Fibroblast of the aortic adventitia (primary cell): ENCODE measurements around the gene NR2E3. TPM values are rescaled to one million over a fixed set of nuclear protein-coding genes. Genes with fewer than 3 reads are reported as not detected.

Source experiments
- DNase-seq: peaks from one replicate; pipeline ENCODE4 v3.0.0-alpha.2; 2010; ENCODE audit warnings: low read depth
- H3K4me3 ChIP-seq: 2 replicates; pipeline ENCODE4 v1.5.1; 2011; ENCODE audit warnings: low read depth, mild to moderate bottlenecking, control low read depth, low read length, moderate library complexity
- total RNA-seq: library from RNA; depleted of rRNA; stranded (reverse); fragments of >200 nt; gene quantifications from 2 replicates; pipeline ENCODE4 v1.2.3, GENCODE V29; 2012; ENCODE audit warnings: low replicate concordance
- TF ChIP-seq, protein P1 (sequence below): IDR thresholded peaks from 2 replicates; pipeline ENCODE4 v1.5.1; 2011; ENCODE audit warnings: mild to moderate bottlenecking, low read length, control low read depth, inconsistent platforms; ENCODE audit not compliant: insufficient read depth

NR2E3 gene
- total RNA-seq, 1 donor, result 0.63 TPM

DNA sequence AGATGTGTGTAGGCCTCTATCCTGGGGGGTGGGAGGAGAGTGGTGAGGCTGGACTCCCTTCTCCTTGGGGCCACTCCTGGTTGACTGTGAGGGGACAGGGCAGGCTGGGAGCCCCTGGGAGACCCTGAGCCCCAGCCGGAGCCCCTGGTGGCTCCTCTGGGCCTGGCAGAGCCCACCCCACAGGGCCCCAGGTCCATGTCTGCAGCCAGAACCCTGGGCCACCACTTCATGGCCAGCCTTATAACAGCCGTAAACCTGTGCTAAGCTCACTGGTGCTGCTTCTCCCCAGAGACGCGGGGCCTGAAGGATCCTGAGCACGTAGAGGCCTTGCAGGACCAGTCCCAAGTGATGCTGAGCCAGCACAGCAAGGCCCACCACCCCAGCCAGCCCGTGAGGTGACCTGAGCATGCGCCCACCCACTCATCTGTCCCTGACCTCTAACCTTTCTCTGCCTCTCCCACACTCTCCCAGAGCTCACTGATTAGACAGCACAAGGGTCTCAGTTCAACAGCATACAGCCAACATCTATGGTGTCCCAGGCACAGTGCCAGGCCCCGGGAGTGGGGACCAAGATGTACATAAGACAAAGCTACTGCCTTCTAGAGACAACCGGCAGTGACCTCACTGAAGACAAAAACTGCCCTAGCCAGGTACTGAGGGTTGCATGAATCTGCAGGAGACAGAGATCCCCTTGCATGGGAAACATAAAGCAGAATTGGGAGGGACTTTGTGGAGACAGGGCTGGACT, 3.5 kb downstream of the NR2E3 start:
- H3K4me3 ChIP-seq, result no peak overlapping the region
- no peak for DNase-seq
- TF ChIP-seq, protein P1, sequence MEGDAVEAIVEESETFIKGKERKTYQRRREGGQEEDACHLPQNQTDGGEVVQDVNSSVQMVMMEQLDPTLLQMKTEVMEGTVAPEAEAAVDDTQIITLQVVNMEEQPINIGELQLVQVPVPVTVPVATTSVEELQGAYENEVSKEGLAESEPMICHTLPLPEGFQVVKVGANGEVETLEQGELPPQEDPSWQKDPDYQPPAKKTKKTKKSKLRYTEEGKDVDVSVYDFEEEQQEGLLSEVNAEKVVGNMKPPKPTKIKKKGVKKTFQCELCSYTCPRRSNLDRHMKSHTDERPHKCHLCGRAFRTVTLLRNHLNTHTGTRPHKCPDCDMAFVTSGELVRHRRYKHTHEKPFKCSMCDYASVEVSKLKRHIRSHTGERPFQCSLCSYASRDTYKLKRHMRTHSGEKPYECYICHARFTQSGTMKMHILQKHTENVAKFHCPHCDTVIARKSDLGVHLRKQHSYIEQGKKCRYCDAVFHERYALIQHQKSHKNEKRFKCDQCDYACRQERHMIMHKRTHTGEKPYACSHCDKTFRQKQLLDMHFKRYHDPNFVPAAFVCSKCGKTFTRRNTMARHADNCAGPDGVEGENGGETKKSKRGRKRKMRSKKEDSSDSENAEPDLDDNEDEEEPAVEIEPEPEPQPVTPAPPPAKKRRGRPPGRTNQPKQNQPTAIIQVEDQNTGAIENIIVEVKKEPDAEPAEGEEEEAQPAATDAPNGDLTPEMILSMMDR, result no peak

- no peak for DNase-seq
- TF ChIP-seq, protein P1, result no peak
These were observed 4.9 kb downstream of the NR2E3 start for GRCh38 chr15:71815301-71815700.

DNA sequence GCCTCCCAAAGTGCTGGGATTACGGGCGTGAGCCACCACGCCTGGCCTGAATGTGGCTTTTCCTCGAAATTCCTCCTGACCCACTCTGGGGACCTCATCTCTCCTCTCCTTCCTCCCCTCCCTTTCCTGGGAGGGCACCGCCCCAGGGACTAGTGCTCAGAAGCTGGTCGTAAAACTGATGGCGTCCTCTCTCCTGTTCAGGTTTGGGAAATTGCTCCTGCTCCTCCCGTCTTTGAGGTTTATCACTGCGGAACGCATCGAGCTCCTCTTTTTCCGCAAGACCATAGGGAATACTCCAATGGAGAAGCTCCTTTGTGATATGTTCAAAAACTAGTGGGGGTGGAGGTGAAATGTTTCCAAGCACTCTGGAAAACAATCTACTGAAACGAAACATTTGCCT, 7.0 kb downstream of the NR2E3 start:
- TF ChIP-seq, protein P1, result no peak
- no peak overlapping the region for H3K4me3 ChIP-seq
- DNase-seq, result no peak

More at GRCh38 chr15:71815301-71815700, 4.9 kb downstream of the NR2E3 start:
- no peak overlapping the region for H3K4me3 ChIP-seq

GRCh38 chr15:71820127-71820526, 9.8 kb downstream of the NR2E3 start:
- DNase-seq, result no peak
- H3K4me3 ChIP-seq, result no peak overlapping the region
- TF ChIP-seq, protein P1, result no peak

DNA sequence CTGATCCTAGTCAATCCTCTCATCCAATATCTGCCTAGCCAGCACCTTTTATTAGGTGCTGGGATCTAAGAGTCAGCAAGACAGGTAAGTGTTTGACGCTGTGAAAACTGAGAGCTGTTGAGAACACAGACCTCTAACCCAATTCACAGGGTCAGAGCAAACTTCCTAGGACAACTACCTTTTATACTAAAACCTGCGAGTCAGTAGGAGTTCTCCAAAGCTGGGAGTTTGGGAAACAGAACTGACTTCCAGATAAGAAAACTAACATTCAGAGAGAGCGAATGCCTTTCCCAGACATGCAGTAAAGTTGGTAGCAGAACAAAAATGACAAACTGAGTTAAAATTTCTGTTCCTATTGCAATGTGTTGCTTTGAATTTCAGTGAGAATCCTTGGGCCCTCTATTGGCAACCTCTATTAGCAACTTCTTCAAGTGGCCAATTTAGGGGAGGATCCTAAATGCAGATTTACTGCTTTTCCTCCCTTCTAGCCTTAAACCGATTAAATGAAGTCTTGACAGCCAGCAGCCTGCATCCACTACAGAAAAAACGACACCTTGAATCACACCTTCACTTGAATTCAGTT, 11.3 kb downstream of the NR2E3 start:
- H3K4me3 ChIP-seq, result no peak overlapping the region
- TF ChIP-seq, protein P1, result no peak
- DNase-seq, result no peak

DNA sequence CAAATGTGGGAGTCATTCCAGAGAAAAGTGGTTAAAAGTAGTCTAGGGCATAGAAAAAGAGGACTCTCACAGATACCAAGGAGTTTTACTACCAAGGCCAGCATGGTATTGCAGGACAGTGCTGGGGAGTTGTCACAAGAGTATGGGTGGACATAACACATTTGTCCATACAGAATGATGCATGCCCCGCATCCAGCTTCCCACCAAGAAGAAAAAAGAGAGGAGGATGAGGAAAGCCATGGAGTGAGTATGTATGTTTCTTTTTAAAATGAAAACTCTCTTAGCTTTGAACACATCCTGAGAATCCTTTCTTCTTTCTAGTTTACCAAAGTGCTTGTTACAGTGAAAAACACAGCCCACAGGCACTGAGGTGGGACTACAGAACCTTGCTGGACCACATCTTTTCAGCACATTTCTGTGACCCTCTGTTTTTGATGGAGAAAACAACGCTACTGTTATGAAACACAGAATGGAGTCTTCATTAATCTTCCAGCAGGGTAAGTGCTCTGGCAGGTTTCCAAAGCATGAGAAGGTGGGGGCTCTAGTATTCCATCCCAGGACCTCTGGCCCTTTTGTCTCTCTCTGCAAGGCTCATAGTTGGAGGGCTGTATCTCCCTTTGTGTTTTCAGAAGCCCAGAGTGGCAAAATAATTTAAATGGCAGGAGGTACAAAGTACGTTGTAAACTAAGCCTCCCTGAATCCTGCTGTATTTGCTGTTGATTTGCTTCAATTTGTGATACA, 12.7 kb downstream of the NR2E3 start:
- TF ChIP-seq, protein P1, result no peak

More for the DNA sequence above, 12.7 kb downstream of the NR2E3 start:
- no peak overlapping the region for H3K4me3 ChIP-seq
- no peak for DNase-seq
